IPS-20b (cell line): ENCODE measurements around the gene ADGRD2.

ENCODE experiments used
- H3K27ac ChIP-seq: one replicate; pipeline ENCODE4 v1.5.1; 2013; ENCODE audit warnings: low read length
- H3K27me3 ChIP-seq: 2 replicates; pipeline ENCODE4 v1.6.1; 2013; ENCODE audit warnings: mild to moderate bottlenecking, low read length, inconsistent platforms; ENCODE audit not compliant: insufficient read depth
- H3K36me3 ChIP-seq: 2 replicates; pipeline ENCODE4 v1.6.1; 2013; ENCODE audit warnings: low read depth, mild to moderate bottlenecking, inconsistent platforms, low read length, moderate library complexity; ENCODE audit not compliant: insufficient read depth
- H3K4me1 ChIP-seq: 2 replicates; pipeline ENCODE4 v1.6.1; 2013; ENCODE audit warnings: mild to moderate bottlenecking, control low read depth, inconsistent platforms, low read length, moderate library complexity; ENCODE audit not compliant: insufficient read depth
- H3K4me3 ChIP-seq: 2 replicates; pipeline ENCODE4 v1.5.1; 2013; ENCODE audit warnings: mild to moderate bottlenecking, low read length, inconsistent platforms
- H3K9ac ChIP-seq: 2 replicates; pipeline ENCODE4 v1.6.1; 2013; ENCODE audit warnings: low read depth, mild to moderate bottlenecking, inconsistent platforms, low read length, moderate library complexity
- H3K9me3 ChIP-seq: 2 replicates; pipeline ENCODE4 v1.6.1; 2013; ENCODE audit warnings: mild to moderate bottlenecking, low read depth, low read length, inconsistent platforms; ENCODE audit not compliant: insufficient read depth

The ADGRD2 gene

DNA sequence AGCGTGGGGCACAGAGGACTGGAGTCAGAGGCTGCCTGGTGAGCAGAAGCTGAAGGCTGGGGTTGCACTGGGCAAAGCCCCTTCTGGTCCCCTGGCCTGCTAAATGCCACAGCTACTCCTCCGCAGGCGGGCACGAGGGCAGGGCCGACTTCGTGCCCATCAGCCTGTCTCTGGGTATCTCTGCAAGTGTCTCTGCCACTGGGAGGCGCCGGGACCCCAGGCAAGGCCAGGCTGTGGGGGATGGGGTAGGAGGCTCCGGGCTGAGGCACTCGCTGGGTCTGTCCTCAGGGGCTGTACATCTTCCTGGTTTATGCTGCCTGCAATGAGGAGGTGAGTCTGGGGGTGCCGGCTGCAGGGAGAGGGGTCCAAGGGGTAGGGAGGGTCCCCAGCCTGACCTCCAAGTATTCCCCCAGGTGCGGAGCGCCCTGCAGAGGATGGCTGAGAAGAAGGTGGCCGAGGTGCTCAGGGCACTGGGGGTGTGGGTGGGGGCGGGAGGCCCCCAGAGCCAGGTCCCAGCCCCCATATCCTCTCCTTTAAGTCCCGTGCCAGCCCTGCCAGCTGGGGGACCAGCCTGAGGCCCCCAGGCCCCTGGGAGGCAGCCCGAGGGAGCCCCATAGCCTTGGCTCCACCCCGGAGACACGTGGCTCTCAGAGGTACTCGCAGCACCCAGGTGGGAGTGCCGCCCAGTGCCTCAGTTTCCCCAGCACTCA lies 25.1 kb downstream of the ADGRD2 start:
- peaks cover 2% of the 10 kb centered on the region; the same call in 1 of the 2 replicates for H3K4me1 ChIP-seq
- H3K36me3 ChIP-seq = no peaks in the 10 kb centered on the region
- no peaks in the 10 kb centered on the region for H3K9me3 ChIP-seq
- no peak overlapping the region for H3K9ac ChIP-seq
- no peak overlapping the region for H3K4me3 ChIP-seq
- no peak overlapping the region for H3K27ac ChIP-seq
- H3K27me3 ChIP-seq = peaks cover 46% of the 10 kb centered on the region

DNA sequence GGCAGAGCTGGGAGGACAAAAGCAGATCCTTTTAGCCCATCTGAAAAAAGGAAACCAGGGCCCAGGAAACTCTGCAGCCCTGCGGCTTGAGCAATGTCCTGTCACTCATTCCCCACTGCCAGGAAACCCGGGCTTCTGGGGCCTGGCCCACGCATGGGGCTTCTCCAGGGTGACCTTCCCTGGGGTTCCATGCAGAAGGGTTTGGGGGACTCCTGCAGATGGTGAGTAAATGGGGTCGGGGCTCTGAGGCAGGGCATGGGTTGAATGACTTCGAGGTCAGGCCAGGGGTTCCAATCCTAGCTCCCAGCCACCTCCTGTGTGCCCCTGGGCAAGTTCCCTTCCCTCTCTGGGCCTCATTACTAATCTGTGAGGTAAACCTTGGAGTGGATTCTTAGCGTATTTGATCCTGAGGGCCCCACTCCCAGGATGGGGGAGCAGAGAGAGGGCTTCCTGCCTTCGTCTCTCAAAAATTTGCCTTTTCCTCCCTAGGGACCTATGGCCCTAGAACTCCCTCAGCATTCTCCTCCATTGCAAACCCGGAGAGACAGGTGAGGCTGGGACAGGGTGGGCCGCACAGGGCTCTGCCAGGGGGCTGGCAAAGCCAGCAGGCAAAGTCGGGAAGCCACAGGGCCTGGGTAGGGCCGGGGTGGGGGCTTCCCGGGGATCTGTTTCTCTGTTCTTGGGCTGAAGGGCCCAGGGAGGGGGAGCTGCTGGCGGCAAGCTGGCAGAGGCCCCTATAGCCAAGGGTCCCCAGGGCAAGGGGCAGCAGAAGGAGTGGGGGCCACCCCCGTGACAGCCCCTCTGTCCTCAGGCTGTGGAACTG lies 25.8 kb downstream of the ADGRD2 start:
- Histone ChIP-seq H3K27ac (no peak overlapping the region), H3K27me3 (peaks cover 50% of the 10 kb centered on the region), H3K36me3 (no peaks in the 10 kb centered on the region), H3K4me1 (peaks cover 4% of the 10 kb centered on the region; the same call in 1 of the 2 replicates), H3K9me3 (no peaks in the 10 kb centered on the region), H3K4me3 (no peak overlapping the region), H3K9ac (no peak overlapping the region)

DNA sequence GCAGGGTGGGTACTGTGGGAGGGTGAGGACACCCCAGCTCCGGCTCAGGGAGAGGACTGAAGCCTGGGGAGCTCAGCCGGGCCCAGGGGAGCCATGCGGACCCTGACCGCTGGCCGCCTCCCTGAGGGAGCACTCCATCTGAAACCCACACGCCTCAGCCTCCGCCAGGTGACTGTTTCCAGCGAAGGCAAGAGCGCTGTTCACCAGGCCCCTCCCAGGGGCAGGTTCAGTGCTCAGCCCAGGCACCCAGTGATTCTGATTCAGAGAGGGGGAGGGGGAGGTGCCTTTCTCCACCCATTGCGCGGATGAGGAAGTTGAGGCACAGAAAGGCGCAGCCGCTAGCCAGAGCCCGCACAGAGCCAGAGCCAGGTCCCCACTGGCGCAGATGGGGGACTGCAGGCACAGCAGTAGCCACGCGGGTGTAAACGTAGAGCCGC lies 27.0 kb downstream of the ADGRD2 start:
- H3K27me3 ChIP-seq = peaks cover 61% of the 10 kb centered on the region
- H3K4me3 ChIP-seq = peak overlapping the region; percentile 54; the same call in 1 of the 2 replicates

DNA sequence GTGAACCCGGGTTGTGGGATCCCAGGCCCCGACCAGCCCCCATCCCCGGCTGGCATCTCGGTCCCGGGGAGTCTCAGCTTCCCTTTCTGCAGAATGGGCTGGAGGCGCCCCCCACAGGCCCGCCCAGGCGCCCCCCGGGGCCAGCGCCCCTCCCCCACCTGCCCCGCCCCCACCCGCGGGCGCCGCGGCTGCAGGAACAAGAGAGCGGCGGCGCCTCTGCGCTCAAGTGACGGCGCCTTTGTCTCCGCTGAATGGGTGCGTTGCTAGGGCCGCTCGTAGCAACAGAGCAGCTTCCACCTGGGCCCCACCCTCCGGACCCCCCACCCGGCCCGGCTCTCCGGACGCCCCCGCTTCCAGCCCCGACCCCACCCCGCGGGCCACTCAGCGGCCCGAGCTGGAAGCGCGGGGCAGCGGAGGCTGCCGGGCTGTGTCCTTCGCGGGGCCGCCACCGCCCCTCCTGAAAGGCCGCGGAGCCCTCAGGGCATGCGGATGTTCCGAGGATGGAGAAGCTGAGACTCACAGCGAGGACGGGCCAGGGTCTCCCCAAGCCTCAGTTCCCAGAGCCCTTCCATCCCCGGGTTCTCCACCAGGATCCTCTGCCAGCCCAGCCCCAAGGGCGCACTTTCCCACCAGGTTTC lies 27.5 kb downstream of the ADGRD2 start:
- H3K27me3 ChIP-seq = peaks cover 63% of the 10 kb centered on the region
- no peaks in the 10 kb centered on the region for H3K9me3 ChIP-seq
- peaks cover 4% of the 10 kb centered on the region; the same call in 1 of the 2 replicates for H3K4me1 ChIP-seq
- H3K27ac ChIP-seq = no peak overlapping the region
- H3K36me3 ChIP-seq = no peaks in the 10 kb centered on the region
- H3K9ac ChIP-seq = peak overlapping the region; percentile 48; the same call in 1 of the 2 replicates
- peak overlapping the region; percentile 57 for H3K4me3 ChIP-seq

More for the DNA sequence above, 27.0 kb downstream of the ADGRD2 start:
- Histone ChIP-seq H3K9me3 (no peaks in the 10 kb centered on the region), H3K27ac (no peak overlapping the region), H3K9ac (no peak overlapping the region), H3K36me3 (no peaks in the 10 kb centered on the region), H3K4me1 (peaks cover 4% of the 10 kb centered on the region; the same call in 1 of the 2 replicates)

DNA sequence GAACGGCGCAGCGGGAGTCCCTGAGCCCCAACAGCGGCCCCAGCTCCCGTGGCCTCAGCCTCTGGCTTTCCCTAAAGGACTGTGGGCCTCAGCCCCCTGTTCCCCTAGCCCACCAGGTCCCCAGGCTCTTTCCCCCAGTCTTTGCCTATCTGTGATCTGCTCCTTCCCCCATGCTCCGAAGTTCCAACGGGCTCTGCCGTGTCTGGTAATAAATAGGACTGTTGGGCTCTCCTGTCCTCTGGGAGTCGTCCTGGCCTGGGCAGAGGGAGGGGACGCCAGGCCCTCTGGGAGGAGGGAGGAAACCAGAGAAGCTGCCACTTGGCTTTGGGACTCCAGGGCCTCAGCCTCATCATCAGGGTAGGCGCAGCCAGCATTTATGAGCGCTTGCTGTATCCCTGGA lies 28.1 kb downstream of the ADGRD2 start:
- Histone ChIP-seq H3K4me3 (peak overlapping the region; percentile 57), H3K4me1 (peaks cover 4% of the 10 kb centered on the region; the same call in 1 of the 2 replicates), H3K9me3 (no peaks in the 10 kb centered on the region), H3K27ac (no peak overlapping the region), H3K9ac (peak overlapping the region; percentile 48; the same call in 1 of the 2 replicates), H3K27me3 (peaks cover 63% of the 10 kb centered on the region), H3K36me3 (no peaks in the 10 kb centered on the region)

DNA sequence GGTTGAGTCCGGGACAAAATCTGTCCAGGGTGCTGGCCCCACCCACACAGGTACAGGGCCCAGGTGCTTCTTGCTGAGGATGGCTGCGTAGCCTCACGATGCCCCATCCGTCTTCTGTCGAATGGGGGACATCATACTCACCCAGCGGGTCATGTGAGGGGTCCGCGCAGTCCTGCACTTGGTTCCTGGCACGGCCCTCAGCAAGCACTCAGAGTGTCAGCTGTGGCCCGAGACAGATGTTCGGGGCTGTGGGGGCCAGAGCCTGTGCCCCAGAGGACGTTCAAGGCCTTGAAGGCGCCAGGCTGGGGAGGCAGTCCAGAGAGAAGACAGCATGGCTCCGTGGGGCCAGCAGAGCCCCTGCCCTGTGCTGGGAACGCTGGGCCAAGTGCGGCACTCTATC lies 29.1 kb downstream of the ADGRD2 start:
- no peak overlapping the region for H3K27ac ChIP-seq
- H3K9ac ChIP-seq = no peak overlapping the region
- H3K27me3 ChIP-seq = peaks cover 69% of the 10 kb centered on the region
- no peaks in the 10 kb centered on the region for H3K9me3 ChIP-seq
- peaks cover 4% of the 10 kb centered on the region; the same call in 1 of the 2 replicates for H3K4me1 ChIP-seq
- no peak overlapping the region for H3K4me3 ChIP-seq
- no peaks in the 10 kb centered on the region for H3K36me3 ChIP-seq

DNA sequence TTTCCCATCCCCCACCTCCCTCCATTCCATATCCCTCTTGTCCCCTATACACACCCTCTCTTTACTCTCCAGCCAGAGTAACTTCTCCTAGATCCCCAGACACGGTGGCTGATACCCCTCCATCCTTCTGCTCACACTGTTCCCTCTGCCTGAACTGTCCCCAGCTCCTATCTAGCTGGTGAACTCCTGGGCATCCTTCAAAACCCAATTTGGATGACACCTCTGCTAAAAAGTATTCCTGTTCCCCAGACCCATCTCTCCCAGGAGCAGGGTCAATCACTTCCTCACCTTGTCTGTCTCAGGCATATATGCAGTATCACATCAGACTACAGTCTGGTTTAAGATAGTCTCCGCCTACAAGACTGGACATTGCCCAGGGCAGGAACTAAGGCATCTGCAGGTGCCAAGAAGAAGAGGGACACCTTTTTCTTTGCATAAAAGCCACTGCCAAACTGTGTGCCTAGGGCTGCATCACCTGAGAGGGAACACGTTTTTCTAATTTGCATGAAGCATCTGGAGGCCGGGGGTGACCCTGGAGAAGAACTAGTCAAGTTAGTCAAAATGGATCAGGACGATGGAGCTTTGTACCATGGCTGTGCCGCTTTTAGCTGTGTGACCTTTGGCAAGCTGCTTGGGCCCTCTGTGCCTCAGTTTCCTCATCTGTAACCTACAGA lies 29.8 kb downstream of the ADGRD2 start:
- H3K36me3 ChIP-seq = no peaks in the 10 kb centered on the region
- H3K4me1 ChIP-seq = peaks cover 4% of the 10 kb centered on the region; the same call in 1 of the 2 replicates
- H3K9ac ChIP-seq = no peak overlapping the region
- no peak overlapping the region for H3K27ac ChIP-seq
- no peaks in the 10 kb centered on the region for H3K9me3 ChIP-seq
- peaks cover 69% of the 10 kb centered on the region for H3K27me3 ChIP-seq
- H3K4me3 ChIP-seq = no peak overlapping the region

DNA sequence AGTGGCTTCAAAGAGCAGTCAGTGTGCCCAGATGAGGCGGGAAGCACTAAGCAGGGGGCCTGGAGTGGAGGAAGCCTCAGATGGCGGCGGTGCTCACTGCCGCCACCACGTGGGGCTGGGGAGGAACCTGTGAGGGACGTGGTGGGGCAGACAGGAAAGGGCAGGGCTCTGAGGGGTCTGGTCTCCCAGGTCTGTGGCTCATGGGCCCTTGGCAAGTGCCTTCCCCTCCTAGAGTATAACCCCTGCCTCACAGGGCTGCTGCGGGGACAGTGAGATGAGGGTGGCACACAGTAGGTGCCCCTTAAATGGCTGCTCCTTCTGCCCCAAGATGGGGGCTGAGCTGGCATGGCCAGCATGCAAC lies 30.4 kb downstream of the ADGRD2 start:
- peaks cover 68% of the 10 kb centered on the region for H3K27me3 ChIP-seq
- H3K9ac ChIP-seq = no peak overlapping the region
- peaks cover 4% of the 10 kb centered on the region; the same call in 1 of the 2 replicates for H3K4me1 ChIP-seq
- no peak overlapping the region for H3K27ac ChIP-seq
- no peaks in the 10 kb centered on the region for H3K36me3 ChIP-seq
- H3K4me3 ChIP-seq = no peak overlapping the region
- H3K9me3 ChIP-seq = no peaks in the 10 kb centered on the region

DNA sequence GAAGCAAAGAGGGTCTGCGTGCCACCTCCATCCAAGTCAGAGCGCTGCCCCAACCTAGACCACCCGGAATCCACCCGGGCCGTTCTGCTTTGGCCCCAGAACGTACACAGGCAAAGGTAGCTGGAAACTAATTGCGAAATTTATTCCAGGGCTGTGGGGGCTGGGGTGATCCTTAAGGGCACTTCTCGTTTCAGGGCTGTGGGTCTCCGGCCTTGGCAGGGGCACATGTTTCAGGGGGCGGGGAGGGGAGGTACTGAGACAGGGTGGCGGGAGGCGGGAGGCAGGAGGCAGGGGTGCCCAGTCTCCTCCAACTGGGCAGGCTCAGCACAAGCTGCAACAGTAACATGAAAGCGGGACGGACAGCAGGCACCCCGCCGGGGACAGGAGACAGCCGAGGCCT lies 30.9 kb downstream of the ADGRD2 start:
- Histone ChIP-seq H3K27ac (no peak overlapping the region), H3K4me3 (no peak overlapping the region), H3K9me3 (no peaks in the 10 kb centered on the region), H3K9ac (no peak overlapping the region), H3K4me1 (peaks cover 4% of the 10 kb centered on the region; the same call in 1 of the 2 replicates), H3K36me3 (no peaks in the 10 kb centered on the region), H3K27me3 (peaks cover 63% of the 10 kb centered on the region)

DNA sequence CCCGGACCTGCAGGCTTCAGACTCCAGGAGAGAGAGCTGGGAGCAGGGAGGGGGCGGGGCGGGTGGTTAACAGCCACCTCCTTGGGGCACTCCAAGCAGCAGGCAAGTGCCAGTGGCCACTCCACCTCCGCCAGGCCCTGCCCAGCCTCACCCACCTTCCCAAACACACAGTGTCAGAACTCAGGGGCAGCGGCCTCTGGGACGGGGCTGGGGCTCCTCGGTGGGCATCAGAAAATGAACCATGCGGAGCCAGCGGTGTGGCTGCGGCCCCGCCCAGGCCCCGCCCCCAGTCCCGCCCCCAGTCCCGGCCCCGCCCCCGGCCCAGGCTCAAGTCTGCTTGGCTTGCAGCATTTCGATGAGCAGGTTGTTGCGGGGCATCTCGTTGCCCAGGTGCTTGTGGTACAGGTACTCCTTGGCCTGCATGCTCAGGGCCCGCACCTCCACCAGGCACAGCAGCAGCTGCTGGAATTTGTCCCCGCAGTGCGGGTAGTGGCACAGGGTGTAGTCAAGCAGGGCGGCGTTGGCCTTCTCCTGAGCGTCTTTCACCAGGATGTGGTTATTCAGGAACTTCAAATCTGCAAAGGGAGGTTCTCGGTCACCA lies 32.3 kb downstream of the ADGRD2 start:
- peaks cover 63% of the 10 kb centered on the region for H3K27me3 ChIP-seq
- H3K9ac ChIP-seq = no peak overlapping the region
- H3K9me3 ChIP-seq = no peaks in the 10 kb centered on the region
- H3K36me3 ChIP-seq = no peaks in the 10 kb centered on the region
- peaks cover 9% of the 10 kb centered on the region; the same call in 1 of the 2 replicates for H3K4me1 ChIP-seq
- H3K27ac ChIP-seq = no peak overlapping the region
- peak overlapping the region; percentile 42; the same call in 1 of the 2 replicates for H3K4me3 ChIP-seq

DNA sequence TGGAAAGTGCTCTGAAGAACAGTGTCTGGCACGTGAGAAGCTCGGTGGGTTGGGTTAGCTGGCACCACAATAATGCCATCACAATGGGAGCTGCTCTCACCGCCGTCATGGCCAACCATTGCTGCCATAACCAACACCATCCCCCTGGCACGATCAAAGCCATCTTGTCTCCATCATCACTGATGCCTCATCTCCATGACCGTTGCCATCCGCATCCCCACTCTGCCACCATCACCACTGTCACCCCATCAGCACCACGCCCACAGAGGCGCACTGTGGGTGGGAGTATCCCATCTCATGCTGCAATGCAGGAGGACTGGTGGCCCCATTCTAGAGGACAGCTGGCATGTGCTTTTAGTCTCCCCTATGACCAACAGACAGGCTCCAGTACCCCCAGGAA lies 33.2 kb downstream of the ADGRD2 start:
- Histone ChIP-seq H3K9ac (no peak overlapping the region), H3K27ac (no peak overlapping the region), H3K4me1 (peaks cover 9% of the 10 kb centered on the region; the same call in 1 of the 2 replicates), H3K9me3 (no peaks in the 10 kb centered on the region), H3K27me3 (peaks cover 61% of the 10 kb centered on the region), H3K4me3 (no peak overlapping the region), H3K36me3 (no peaks in the 10 kb centered on the region)
